BE2C (cell line): ENCODE measurements around the gene MZT2A.
"Not testable (repeated sequence)": the region's sequence is repeated elsewhere in the genome, so short reads cannot be mapped to it uniquely, and the experiment has no call there.

Experiments used
- DNase-seq: peaks from one replicate; pipeline ENCODE4 v3.0.0-alpha.2; 2020
- H3K27me3 ChIP-seq: fragments of 250-450 bp; sonication (Bioruptor Pico); 2 replicates; pipeline ENCODE4 v1.5.1; 2020; ENCODE audit warnings: mild to moderate bottlenecking
- H3K36me3 ChIP-seq: fragments of 250-450 bp; sonication (Bioruptor Pico); 2 replicates; pipeline ENCODE4 v1.5.1; 2020; ENCODE audit warnings: mild to moderate bottlenecking
- H3K4me1 ChIP-seq: fragments of 250-450 bp; sonication (Bioruptor Pico); 2 replicates; pipeline ENCODE4 v1.5.1; 2020
- H3K4me3 ChIP-seq: 2 replicates; pipeline ENCODE4 v1.5.1; 2011; ENCODE audit warnings: low read depth, low read length
- H3K9me3 ChIP-seq: fragments of 250-450 bp; sonication (Bioruptor Pico); 2 replicates; pipeline ENCODE4 v1.5.1; 2020
- TF ChIP-seq, protein P1 (sequence below): IDR thresholded peaks from 2 replicates; pipeline ENCODE4 v1.5.1; 2012; ENCODE audit warnings: mild to moderate bottlenecking, low read depth, low read length

Gene MZT2A

DNA sequence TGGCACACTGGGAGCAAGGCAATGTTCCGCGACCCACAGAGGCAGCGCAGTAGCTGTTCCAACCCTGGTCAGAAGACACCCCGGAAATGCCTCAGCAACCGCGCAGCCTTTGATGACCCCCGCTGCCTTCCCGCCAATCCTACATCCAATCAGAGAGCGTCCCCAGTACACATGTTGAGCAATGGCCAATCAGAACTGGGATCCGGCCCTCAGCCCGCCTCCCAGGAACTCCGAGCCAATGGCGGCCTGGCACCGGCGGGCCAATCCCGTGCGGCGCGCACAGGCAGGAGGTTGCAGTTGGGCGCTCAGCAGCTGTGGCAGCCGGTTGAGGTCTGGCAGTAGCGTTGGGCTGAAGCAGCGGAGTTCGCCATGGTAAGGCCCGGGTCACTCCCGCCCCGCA, 16.4 kb downstream of the MZT2A start, which contains the start of gene TUBA3D:
Gene TUBA3D (plus strand): TSS at position 289 of the 400 bp plus-strand sequence. CDS start 81 bp downstream, at position 370.
- no peaks in the 10 kb centered on the region for H3K4me1 ChIP-seq
- H3K9me3 ChIP-seq = no peaks in the 10 kb centered on the region
- no peaks in the 10 kb centered on the region for H3K27me3 ChIP-seq
- H3K4me3 ChIP-seq = no peak within 1 kb of the TSS
- TF ChIP-seq, protein P1, sequence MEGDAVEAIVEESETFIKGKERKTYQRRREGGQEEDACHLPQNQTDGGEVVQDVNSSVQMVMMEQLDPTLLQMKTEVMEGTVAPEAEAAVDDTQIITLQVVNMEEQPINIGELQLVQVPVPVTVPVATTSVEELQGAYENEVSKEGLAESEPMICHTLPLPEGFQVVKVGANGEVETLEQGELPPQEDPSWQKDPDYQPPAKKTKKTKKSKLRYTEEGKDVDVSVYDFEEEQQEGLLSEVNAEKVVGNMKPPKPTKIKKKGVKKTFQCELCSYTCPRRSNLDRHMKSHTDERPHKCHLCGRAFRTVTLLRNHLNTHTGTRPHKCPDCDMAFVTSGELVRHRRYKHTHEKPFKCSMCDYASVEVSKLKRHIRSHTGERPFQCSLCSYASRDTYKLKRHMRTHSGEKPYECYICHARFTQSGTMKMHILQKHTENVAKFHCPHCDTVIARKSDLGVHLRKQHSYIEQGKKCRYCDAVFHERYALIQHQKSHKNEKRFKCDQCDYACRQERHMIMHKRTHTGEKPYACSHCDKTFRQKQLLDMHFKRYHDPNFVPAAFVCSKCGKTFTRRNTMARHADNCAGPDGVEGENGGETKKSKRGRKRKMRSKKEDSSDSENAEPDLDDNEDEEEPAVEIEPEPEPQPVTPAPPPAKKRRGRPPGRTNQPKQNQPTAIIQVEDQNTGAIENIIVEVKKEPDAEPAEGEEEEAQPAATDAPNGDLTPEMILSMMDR = no peak
- DNase-seq = no peak
- H3K36me3 ChIP-seq = no peaks in the 10 kb centered on the region

DNA sequence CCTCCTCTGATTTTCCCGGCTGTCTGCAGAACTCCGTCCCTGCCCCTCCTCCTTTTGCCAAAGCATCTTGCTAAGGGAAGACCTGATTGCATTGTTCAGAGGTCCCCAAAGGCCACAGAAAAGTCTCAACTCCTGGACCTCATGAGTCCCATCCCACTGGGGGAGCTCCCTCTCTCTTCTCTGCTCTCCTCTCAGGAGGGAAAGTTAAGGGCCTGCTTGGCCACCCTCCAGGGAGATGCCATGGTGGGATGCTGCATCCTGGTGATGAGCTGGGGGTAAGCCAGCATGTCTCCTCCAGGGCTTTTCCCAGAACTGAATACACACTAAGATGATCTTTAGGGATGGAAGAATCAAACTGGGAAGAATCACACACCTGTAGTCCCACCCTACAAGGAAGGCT, 18.9 kb downstream of the MZT2A start:
- not testable (repeated sequence) for H3K4me1 ChIP-seq, DNase-seq, H3K27me3 ChIP-seq

DNA sequence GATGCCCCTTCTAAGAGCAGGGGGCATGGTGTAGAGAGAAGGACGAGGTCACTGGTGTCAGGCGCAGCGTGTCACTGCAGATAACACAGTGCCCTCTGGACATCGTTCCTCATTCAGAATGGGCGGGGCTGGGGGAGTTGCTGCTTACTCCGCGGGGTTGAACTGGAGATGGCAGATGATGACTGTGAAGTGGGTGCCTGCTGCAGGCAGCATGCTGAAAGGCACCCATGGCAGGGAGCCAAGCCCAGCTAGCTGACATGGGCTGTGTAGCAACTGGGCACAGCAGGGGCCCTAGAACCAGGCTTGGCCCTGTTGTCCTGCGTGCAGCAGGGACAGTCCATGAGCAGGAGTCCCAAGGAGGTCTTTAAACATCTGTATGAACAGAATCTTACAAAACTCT, 20.6 kb downstream of the MZT2A start:
- H3K36me3 ChIP-seq, H3K9me3 ChIP-seq, H3K4me3 ChIP-seq, H3K27me3 ChIP-seq, H3K4me1 ChIP-seq: not testable (repeated sequence)
- peak; percentile 16 for DNase-seq

More for the DNA sequence above, 18.9 kb downstream of the MZT2A start:
- not testable (repeated sequence) for H3K36me3 ChIP-seq, H3K4me3 ChIP-seq, H3K9me3 ChIP-seq

DNA sequence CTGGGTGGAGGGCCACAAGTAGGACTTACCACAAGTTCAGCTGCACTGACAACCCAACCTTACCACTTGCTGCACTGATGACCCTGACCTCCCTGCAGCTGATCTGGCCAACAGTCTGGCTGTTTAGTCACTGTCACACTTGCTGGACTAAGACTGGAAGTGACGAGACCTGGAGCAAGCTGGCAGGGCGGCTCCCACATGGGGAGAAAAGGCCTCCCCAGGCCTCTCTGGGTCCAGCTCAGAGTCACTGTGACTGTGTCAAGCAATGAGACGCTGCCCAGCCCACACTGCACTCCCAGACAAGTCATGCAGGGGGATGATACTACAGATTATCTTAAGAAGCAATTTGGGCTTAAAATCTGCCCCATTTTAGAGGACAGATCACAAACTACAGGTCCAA, 21.3 kb downstream of the MZT2A start:
- not testable (repeated sequence) for H3K36me3 ChIP-seq, DNase-seq, H3K4me3 ChIP-seq, H3K4me1 ChIP-seq, H3K9me3 ChIP-seq, H3K27me3 ChIP-seq

DNA sequence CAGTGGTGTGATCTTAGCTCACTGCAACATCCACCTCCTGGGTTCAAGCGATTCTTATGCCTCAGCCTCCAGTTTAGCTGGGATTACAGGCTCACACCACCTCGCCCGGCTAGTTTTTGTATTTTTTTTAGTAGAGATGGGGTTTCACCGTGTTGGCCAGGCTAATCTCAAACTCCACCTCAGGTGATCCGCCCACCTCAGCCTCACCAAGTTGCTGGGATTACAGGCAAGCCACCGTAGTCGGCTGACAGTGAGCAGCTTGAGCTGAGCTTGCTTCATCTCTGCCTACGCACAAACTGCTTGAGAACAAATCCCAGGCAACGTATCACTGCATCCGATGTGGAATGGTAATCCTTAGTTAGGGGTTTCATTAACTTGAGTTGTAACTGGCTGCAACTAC, 24.5 kb downstream of the MZT2A start:
- not testable (repeated sequence) for H3K9me3 ChIP-seq, H3K4me3 ChIP-seq, H3K36me3 ChIP-seq, H3K4me1 ChIP-seq, DNase-seq, H3K27me3 ChIP-seq

DNA sequence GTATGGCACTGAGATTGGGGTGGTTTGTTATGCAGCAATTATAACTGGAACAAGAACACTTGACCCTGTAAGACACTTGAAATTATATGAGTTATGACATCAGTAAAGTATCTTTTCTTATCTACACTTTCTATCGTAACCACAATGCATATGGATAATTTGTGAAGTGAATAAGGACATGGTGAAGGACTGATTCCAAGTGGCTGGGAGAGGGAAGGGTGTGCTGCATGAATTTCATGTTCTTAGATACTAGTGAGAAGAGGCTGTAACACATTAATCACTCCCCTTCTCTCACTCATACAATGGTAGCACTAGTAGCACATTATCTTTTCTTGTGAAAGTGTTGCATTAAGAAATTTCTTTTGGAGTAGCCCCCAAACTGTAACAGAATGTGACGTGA, 37.3 kb downstream of the MZT2A start:
- not testable (repeated sequence) for H3K27me3 ChIP-seq, H3K4me1 ChIP-seq, DNase-seq, H3K36me3 ChIP-seq, H3K4me3 ChIP-seq, H3K9me3 ChIP-seq

DNA sequence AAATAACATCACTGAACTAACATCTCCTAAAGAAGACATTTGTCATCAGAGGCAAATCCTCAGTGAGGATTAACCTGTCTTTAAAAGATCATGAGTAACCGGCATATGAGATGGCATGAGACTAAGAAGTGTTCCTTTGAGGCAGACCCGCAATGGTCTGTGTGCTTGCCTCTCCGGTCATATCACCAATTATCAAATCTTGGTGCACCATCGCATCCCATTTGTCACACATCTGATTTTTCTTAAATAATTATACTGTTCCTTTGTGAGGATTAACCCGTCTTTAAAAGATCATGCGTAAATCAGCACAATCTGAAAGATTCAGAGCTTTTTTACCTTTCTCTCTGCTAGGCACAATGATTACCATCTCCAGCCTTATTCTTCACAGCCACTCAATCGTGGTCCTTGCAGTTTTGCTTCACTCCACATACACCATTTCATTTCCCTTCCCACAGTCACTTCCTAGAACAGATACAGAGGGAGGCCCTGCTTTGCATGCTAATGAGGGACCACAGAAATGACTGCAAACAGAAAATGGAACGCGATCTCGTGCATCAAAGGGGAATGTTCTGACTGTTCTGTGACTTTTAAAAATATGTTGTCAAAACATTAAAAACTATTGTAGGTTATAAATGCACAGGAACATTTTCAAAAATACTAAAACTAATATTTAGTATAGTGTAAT, 40.8 kb downstream of the MZT2A start:
- H3K4me1 ChIP-seq, H3K36me3 ChIP-seq, DNase-seq, H3K4me3 ChIP-seq, H3K9me3 ChIP-seq, H3K27me3 ChIP-seq: not testable (repeated sequence)

DNA sequence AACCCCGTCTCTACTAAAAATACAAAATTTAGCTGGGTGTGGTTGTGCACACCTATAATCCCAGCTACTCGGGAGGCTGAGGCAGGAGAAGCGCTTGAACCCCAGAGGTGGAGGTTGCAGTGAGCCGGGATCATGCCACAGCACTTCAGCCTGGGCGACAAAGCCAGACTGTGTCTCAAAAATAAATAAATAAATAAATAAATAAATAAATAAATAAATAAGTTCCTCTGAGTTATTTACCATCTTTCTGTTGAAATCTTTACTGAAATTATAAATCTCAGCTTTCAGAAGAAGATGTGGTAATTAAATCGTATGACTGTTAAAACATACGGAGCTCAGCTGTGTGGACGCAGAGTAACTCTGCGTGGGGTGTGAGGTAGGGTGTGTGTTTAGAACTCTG, 44.2 kb downstream of the MZT2A start:
- not testable (repeated sequence) for H3K9me3 ChIP-seq, H3K4me3 ChIP-seq, H3K36me3 ChIP-seq, H3K27me3 ChIP-seq, H3K4me1 ChIP-seq, DNase-seq

DNA sequence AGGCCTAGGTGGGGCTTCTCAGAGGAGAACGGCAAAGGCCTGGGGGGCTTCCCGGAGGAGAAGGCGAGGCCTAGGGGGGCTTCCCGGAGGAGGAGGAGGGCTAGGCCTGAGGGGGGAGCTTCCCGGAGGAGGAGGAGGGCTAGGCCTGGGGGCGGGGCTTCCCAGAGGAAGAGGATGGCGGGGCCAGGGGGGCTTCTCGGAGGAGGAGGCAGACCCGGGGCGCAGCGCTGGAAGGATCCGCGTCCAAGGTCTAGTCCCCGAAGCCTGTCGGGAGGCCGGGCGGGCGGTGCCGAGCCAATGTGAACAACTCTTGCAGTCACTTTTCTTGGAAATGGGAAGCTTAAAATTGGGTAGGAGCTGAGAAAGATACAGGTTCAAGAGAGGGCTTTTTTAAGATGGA, 46.3 kb downstream of the MZT2A start:
- no peaks in the 10 kb centered on the region for H3K4me1 ChIP-seq
- H3K27me3 ChIP-seq = no peaks in the 10 kb centered on the region
- DNase-seq = no peak
- no peaks in the 10 kb centered on the region for H3K9me3 ChIP-seq
- H3K36me3 ChIP-seq = no peaks in the 10 kb centered on the region
- TF ChIP-seq, protein P1 = no peak
- no peak overlapping the region for H3K4me3 ChIP-seq

DNA sequence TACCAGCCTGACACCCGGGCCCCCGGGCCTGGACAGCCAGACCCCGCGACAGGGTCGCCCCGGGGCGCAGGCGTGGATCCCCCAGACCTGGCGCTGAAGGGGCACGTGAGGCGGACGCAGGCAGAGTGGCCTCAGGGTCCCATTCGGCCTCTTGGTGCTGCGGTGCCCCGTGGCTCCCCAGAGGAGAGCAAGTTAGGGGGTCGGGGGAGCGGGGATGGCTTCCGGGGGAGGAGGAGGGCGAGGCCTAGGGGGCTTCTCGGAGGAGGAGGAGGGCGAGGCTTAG, 46.7 kb downstream of the MZT2A start:
- H3K4me1 ChIP-seq, H3K36me3 ChIP-seq, H3K27me3 ChIP-seq, H3K4me3 ChIP-seq, DNase-seq, H3K9me3 ChIP-seq: not testable (repeated sequence)

DNA sequence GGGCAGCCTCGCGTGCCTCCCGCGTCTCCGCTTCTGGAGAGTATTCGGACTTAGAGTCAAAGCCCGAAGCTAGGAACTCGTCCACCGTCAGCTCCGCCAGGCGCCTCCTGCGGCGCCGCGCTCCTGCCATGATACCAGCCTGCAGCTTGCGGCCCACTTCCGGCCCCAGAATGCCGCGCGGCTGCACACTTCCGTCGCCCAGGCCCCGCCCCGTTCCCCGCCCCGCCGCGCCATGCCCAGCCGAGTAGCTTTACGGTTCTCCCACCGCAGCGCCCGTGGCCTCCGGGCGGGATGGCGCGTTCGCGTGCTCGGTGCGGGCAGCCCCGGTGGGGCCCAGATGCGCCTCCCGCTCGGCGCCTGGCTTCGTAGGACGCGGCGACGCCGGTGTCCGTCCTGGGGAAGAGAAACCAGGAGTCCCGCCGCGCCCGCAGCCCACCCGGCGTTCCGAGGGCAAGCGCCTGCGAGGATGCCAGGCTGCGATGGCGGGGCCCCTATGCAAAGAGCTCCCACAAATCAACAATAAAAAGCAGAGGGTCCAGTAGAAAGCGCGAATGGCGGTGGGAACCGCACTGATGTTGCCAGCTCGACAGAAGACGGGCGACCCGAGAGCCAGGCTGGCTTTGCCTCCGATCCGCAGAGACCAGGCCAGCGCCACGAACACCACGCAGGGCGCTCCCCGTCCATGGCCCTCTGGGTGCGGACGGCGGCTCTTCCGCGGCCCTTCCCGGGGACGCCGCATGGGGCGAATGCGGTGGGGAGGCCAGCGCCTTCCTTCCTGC, 47.3 kb downstream of the MZT2A start:
- H3K4me1 ChIP-seq, H3K36me3 ChIP-seq, H3K27me3 ChIP-seq, DNase-seq, H3K9me3 ChIP-seq, H3K4me3 ChIP-seq: not testable (repeated sequence)

DNA sequence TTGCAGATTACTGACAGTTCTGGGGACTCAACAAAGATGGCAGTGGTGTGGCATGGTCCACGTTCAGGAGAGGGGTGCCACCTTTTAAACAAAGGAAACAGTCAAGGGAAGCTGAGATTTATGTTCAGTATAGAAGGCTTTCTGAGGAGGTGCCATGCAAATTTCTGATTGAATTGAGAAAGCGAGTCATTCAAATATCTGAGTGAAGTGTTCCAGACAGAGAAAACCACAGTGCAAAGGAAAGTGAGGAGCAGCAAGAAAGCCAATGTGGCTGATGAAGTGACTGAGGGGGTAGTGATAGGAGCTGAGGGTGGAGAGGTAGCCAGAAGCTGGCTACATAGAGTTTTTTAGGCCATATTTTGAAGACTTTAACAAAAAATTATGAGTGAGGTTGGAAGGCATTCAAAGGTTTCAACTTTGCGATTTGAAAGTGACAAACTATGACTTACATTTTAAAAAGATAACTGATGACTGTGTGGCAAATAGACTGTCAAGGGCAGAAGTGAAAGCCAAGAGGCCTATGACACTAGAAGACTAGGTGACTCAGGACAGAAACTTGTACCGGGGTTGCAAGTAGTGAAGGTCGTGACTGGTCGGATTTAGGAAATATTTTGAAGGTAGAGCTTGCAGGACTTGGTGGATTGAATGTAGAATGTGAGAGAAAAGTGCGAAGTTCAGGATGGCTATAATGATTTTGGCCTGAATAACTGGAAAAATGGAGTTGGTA, 51.3 kb downstream of the MZT2A start:
- H3K4me1 ChIP-seq, H3K9me3 ChIP-seq, H3K27me3 ChIP-seq, DNase-seq, H3K36me3 ChIP-seq, H3K4me3 ChIP-seq: not testable (repeated sequence)
